SW 1271 (cell line): ENCODE data around the gene FAM163A.
A peak's percentile ranks its signal among the peaks of the same experiment; 100 is the strongest.
"Not testable (repeated sequence)": the region's sequence is repeated elsewhere in the genome, so short reads cannot be mapped to it uniquely, and the experiment has no call there.

Experiments used
- DNase-seq, 2 experiments: peaks; one replicate each; lab custom pipeline; 2025; lab: John Stamatoyannopoulos, UW

The FAM163A gene

DNA sequence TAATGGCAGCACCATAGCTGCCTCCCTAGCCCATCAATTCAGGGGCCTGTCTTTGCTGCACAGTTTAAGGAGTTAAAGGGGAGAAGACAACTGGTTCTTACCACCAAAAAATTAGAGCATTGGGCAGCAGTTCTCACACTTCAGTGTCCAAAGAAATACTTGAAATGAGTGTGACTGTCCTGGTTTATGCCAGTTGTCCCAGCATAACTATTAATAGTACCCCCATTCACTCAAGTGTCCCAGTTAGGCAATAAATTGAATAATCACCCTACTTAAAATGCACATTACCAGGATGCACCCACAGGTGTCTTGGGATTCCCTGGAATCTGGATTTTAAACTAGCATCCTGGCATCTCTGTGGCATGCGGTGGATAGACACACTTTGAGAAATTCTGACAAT is 51.1 kb downstream of the FAM163A start:
- no peak for DNase-seq

DNA sequence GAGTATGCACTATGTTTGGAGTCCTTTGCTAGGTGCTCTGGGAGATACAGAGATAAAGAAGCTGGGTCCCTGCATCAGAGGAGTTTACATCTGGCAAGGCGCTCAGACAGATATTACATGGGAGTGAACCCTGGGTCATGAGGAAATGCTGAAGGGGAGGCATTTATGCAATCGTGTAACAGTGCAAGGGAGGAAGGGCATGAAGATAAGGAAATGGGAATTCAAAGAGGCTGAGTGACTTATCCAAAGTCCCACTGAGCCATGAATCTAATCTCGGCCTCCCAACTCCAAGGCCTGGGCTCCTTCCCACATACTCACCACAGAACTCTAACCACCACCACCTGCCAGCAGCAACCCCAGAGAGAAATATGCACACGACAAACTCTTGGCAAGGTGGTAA is 51.6 kb downstream of the FAM163A start:
- no peak for DNase-seq

DNA sequence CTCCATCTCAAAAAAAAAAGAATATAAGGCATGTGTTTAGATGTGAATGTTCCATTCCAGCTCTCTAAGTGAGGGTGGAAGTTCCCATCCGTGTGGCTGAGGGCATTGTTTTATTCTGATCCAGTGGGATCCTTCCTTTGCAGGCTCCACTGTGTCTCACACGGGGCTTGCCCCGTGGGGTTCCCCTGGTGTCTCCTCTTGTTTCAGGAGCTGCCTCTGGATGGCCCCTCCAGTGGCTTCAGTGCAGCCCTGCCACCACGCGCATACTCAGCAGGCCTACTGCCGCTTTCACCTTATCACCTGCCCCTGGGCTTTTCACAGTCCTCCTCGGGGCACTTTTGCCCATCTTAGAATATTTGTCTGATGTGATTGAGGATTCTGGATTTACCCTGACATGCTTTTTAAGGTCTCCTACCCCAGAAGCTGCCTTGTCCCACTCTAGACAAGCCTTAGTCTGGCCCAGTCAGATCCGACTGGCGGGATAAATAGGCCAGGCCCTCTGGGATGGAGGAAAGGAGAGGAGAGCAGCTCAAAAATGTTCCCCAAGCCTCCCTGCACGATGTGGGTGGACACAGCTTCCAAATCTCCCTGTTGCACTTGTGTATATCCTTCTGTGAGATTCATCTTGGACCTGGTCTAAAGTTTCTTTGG is 55.2 kb downstream of the FAM163A start:
- DNase-seq = no peak

DNA sequence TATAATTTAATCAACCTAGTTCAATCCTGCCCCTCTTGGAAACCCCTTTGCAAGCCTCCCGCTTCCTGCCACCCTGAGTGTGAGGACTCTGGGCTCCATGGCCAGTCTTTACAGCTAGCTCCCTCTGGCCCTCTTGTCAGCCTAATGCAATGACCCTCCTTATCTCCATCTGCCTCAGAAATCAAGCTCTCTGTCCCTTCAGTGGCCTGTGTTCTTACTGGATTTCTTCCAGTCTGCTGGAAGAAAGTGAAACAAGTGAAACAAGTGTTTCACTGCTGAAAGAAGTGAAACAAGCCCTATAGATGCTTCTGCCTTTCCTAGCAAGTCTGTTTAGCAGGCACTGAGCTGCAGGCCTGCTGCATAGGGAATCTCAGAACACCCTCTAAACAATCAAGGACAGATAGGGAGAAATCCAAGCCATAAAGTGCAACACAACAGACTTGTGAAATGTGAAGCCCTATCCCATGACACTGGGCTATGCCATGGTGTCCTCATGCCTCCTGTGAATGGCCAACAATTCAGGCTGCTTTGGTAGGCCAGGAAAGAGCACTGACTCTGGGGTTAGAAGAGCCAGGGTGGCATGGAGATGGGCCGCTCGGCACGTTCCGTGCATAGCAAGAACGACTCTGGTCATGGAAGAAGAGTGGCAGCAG is 55.9 kb downstream of the FAM163A start:
- no peak for DNase-seq

DNA sequence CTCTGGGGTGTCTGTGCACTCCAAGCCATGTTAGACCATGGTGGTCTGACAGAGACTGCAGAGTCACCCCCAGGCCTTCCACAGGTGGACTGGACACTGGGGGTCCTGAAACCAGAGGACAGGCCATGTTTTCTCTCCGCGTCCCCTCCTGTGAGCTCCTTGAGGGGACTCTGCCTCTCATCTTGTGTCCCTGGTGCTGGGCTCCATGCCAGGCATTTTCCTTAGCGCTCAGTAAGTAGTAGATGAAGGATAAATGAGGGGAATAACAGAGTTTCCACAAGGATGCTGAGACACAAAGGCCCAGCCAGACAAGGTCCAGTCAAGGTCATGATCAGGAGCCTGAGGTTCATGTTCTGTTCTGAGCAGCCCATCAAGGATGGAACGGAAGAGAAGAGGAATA is 57.4 kb downstream of the FAM163A start:
- no peak for DNase-seq

DNA sequence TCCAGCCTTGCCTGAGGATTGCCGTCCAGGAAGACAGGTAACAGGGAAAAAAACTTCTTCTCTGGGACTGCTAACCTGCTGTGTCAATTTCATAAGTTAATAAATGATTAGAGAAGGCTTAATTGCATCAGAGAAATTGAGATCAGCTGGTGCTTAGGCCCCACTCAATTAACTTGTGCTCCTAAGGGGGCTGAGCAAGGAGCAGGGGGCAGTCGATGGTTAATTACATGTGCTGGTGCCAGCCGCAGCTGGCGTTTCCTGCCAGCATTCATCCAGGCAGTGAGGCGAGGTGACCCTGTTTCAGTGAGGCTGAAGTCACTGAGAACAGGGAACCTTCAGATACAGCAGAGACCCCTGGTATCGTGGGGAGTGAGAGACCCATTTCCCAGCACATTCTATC is 60.0 kb downstream of the FAM163A start:
- DNase-seq = no peak

DNA sequence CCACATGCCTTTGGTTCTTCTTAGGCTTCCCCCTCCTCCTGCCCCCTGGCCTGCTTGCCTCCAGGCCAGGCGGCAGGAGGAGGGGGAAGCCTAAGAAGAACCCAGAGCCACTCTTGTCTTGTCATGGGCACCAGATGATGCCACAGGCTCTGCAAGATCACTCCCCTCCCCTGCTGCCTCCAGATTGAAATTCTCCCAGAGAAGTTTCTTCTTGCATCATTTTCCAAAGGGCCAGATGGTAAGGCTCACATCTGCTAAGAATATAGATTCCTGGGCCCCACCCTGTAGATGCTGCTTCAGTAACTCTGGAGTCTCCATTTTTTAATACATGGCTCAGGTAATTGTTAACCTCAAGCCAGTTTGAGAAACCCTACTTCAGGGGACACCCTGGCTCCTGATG is 60.8 kb downstream of the FAM163A start:
- no peak for DNase-seq

DNA sequence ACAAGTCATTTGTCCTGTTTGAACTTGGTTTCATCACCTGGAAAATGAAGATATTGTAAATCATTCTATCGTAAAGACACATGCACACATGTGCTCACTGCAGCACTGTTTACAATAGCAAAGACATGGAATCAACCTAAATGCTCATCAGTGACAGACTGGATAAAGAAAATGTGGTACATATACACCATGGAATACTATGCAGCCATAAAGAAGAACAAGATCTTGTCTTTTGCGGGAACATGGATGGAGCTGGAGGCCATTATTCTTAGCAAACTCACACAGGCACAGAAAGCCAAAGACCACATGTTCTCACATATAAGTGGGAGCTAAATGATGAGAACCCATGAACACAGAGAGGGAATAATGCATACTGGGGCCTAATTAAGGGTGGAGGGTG is 61.3 kb downstream of the FAM163A start:
- DNase-seq = not testable (repeated sequence)

DNA sequence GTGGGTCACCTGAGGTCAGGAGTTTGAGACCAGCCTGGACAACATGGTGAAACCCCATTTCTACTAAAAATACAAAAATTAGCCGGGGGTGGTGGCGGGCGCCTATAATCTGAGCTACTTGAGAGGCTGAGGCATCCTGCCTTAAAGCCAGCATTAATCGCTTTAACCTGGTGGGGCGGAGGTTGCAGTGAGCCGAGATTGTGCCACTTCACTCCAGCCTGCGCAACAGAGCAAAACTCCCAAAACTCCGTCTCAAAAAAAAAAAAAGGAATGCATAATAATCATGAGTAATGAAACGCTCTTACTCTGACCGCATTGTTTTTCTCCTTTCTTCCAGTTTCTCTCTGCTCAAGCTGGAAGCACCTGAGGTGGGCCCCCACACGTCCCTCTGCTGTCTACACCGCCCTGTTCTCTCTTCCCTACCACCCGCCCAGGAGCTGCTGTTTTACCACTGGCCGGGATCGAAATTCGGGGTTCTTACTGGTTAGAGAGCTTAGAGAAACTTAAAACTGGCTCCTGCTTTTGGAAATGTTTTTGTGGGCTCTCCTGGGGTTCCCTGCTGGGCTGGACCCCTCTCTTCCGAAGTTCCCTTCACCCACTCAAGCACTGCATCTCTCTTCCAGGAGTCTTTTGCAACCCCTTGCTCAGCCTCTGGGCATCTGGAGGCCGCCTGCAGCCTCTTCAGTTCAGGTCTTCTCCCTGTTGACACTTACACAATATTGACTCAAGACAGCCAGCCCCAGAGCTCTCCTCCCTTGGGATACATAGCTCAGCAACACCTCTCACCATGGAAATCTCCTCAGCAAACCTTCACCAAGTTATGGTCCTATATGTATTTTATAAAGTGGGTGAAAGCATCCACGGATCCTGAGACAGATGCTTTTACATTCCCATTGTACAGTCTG is 62.5 kb downstream of the FAM163A start:
- DNase-seq = no peak

DNA sequence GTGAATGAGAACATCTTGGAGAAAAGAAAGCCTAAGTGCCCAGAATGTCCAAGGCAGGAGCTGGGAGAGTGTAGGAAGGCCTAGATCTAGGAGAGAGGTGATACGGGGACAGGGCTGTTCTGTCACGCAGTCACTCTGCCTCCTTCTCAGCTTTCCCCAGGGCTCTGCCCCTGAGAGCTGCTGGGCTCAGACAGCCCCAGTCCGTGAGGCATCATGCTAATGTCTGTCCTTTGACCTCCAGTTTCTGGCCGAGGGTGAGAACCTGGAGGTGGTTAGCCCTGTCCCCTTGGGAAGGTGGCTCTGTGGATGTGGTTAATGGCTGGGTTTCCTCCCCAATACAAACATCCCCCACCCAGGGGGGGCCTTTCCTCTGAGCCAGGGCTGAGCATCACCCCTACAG is 63.2 kb downstream of the FAM163A start:
- no peak for DNase-seq

DNA sequence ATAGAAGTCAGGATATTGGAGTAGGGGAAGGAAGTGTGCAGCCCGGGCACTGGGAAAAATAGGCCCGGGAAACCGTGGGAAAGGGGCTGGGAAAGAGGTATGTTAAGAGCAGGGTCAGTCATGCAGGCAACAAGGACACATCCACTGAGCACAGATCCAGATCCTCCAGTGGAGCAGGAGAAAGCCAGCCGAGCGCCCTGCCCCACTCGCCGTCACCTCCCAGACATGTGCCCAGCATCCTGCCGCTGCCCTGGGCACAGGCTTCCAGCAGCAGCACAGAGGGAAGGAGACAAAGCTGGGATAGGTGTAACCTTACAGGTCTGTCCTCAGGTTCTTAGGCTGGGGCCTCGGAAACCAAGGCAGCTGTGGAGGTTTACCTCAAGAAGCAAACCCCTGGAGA is 64.2 kb downstream of the FAM163A start:
- DNase-seq = no peak

DNA sequence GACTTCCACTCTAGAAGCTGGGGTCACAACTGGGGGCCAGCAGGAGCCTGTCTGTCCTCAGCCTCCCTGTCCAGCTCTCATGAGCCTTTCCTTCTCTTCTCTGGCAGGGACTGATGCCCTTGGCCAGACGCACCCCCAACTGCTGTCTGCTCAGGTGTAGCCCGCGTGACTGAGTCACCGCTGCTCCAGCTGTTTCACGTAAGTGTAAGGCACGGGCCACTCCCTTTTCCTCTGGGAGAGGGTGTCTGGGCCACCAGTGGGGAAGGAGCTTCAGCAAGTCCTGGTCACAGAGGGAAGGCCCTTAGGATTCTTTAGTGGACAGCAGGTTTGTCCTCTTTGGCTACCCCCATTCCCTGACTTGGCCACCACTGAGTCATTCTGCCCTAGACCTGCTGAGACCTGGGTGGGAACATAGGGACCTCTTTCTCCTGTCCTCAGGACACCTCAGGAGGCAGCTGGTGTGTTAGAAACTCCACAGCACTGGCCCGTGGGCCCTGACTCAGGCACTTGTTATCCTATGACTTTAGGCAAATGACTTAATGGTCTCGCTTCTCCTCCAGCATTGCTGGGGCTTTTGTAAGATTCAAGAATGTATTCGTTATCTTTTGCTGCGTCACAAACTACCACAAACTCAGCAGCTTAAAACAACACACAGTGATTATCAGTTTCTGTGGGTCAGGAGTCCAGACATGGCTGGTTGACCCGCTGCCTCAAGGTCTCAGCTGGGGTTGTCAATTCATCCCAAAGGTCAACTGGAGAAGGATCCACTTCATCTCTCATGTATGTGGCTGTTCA is 64.8 kb downstream of the FAM163A start:
- no peak for DNase-seq

DNA sequence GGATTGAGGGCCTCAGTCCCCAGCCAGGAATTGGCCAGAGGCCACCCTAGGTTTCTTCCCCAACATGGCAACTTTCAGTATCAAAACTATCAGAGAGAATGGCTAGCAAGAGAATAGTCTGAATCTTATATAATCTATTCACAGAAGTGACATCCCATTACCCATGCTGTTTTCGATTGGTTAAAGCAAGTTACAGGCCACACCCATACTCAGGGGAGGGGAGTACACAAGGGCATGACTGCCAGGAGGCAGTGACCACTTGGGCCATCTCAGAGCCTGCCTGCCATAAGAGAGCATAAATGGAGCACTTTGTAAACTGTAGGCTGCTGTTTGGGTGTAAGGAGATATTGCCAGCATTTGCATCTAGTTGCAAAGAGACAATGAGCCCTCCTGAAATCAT is 65.4 kb downstream of the FAM163A start:
- DNase-seq = no peak

DNA sequence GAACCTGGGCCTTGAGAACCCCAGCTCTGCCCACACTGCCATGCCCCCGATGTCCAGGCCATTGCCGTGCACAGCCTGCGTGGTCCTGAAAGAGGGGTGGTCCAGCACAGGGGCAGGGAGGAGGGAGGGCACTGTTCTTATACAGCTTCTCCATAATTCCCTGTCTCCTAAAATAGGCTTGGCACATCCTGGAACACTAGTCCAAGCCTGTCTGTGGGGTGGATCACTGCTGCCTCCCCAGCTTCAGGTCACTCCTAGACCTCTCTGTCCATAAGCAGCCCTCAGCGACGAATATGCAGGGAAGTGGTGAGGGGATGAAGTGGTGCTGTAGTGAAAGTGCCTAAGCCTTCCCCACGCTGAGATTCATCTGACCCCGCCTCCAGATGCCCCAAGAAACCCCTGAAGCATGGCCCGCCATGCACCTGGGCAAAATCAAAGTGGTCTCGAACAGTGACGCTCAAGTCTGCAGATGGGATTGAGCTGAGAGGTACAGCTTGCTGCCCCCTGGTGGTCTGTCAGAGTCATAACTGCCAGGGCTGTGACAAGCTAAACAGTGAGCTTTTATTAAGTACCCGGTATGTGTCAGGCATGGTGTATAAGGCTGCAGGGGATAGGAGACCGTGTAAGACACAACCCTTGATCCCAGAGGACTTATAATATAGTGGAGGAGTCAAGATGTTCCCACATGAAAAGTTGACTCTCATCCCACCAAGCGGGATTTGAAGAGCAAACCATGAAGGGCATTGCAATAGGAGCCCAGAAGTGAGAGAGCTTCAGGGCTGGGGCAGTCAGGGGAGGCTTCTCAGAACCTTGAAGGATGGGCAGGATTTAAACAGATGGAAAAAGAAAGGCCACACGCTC is 66.6 kb downstream of the FAM163A start:
- DNase-seq = peak in 1 of 2 experiments; percentile 52

DNA sequence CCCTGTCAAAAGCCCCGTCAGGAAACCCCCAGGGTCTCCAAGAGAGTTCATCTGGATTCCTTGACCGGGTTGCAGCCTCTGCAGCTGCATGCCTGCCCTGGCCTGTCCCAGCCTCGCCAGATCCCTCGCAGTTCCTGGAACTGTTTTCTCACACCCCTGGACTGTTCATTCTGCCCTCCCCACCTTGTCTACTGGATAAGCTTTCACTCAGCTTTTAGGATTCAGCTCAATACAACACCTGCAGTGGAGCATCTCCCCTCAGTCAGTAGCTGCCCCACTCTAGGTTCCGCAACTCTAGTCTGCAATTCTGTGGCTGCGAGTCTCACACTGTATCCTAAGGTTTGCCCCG is 67.2 kb downstream of the FAM163A start:
- DNase-seq = no peak

DNA sequence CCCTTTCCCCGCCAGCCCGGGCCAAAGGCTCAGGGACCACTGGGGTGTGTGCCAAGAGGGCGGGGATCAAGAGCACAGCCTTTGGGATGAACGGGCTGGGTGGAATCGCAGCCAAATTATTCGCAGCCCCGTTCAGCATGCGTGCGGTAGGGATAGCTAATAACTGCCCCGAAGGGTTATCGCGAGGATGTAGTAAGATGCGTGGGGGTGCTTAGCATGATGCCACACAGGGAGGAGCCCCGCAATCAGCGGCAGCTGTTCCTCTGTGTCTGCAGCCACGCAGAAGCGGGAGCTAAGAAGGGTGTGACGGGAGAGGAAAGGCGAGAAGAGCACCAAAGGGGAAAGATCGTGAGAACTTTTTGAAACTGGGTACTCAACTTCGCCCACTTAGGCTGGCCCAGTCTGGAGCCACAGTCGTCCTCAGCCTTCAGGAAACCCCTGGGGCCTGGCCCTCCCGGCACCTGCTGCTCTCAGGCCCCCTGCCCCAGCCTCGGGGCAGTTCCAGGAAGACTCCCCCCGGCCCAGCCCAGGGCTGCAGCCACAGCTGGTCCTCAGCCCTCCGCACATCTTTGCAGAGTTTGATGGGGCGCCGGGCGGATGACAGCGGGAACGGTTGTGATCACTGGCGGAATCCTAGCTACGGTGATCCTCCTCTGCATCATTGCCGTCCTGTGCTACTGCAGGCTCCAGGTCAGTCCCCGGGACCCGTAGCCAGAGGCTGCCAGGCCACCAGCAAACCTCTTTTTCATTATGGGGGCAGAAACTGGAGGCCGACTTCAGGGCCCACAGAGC is 69.6 kb downstream of the FAM163A start:
- DNase-seq = no peak

DNA sequence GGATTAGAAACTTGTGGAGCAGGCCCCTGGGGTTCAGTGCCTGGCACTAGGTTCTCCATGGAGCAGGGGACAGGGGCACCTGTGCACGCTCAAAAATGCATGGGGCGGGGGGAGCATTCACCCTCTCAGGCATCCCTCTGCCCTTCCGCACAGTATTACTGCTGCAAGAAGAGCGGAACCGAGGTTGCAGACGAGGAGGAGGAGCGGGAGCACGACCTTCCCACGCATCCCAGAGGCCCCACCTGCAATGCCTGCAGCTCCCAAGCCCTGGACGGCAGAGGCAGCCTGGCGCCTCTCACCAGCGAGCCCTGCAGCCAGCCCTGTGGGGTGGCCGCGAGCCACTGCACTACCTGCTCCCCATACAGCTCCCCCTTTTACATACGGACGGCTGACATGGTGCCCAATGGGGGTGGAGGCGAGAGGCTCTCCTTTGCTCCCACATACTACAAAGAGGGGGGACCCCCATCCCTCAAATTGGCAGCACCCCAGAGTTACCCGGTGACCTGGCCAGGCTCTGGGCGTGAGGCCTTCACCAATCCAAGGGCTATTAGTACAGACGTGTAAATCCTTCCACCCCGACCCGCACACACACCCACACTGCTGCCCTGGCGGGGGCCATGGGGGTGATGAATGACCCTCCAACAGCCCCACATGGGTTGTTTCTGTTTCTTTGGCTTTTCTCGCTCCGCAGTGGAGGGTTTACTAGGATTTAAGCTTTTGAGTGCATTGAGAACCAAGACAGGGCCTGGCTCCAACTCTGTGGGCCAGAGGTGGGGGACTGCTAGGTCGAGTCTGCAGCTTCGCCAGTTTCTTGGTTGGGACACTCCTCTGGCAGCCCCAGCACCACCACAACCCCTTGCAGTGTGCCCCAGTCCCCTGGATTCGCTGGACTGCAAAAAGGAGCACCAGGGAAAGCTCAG is 70.8 kb downstream of the FAM163A start:
- no peak for DNase-seq

DNA sequence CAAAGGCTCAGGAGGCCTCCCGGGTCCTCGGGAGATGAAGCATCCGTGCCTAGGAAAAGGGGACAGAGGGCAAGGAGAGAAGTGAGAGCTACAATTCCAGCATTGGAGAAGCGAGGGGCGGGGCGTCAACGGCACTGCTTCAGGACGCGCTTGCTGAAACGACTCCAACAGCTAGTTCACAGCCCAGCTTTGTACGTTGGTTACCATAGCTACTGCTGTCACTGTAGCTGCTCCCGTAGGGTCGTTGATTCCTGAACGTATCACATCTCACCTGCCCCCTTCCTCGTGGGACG is 71.4 kb downstream of the FAM163A start:
- DNase-seq = peak in 1 of 2 experiments; percentile 31

DNA sequence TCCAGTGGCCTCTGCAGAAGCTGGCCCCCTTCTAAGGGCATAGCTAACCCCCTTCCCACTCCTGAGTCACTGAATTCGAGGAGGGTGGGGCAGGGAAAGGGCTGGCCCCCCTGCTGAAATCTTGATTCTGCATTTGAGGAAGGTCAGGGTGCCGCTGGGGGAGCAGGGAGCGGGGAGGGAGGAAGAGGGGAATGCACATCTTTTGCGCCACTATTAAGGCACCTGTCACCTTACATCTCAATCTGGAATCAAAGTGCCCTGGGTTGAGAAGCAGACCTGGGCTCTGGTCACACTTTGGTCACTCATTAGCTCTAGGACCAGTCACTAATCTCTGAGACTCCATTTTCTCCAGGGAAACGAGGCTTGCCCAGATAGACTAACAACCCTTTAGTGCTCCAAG is 72.5 kb downstream of the FAM163A start:
- no peak for DNase-seq
